MM.1S (cell line): ENCODE measurements around the gene ATP9A.

Experiments
- DNase-seq: peaks from one replicate; pipeline ENCODE4 v3.0.0-alpha.2; 2015
- H2AFZ ChIP-seq: fragments of 300-600 bp; sonication (generic); 2 replicates; pipeline ENCODE4 v1.6.0; 2016; ENCODE audit warnings: antibody characterized with exemption, low read length
- H3F3A ChIP-seq: fragments of 300-600 bp; sonication (generic); 2 replicates; pipeline ENCODE4 v1.6.1; 2016; ENCODE audit warnings: mild to moderate bottlenecking, antibody characterized with exemption, low read length, moderate library complexity, mixed read lengths; ENCODE audit not compliant: insufficient read depth
- H3K27ac ChIP-seq: fragments of 300-600 bp; sonication (generic); 2 replicates; pipeline ENCODE4 v1.5.1; 2016; ENCODE audit warnings: mild to moderate bottlenecking, low read length
- H3K27me3 ChIP-seq: fragments of 300-600 bp; sonication (generic); replicated peaks from 2 replicates; pipeline ENCODE4 v1.6.0; 2016; ENCODE audit warnings: low read length; ENCODE audit not compliant: insufficient read depth
- H3K36me3 ChIP-seq: fragments of 300-600 bp; sonication (generic); replicated peaks from 2 replicates; pipeline ENCODE4 v1.6.1; 2016; ENCODE audit warnings: mild to moderate bottlenecking, low read length, mixed read lengths; ENCODE audit not compliant: insufficient read depth
- H3K4me1 ChIP-seq: fragments of 300-600 bp; sonication (generic); 2 replicates; pipeline ENCODE4 v1.6.1; 2016; ENCODE audit warnings: low read length, mixed read lengths
- H3K4me2 ChIP-seq: fragments of 300-600 bp; sonication (generic); 2 replicates; pipeline ENCODE4 v1.6.0; 2016; ENCODE audit warnings: low read depth, low read length
- H3K4me3 ChIP-seq: fragments of 300-600 bp; sonication (generic); 2 replicates; pipeline ENCODE4 v1.5.1; 2016; ENCODE audit warnings: low read length, mixed read lengths
- H3K79me2 ChIP-seq: fragments of 300-600 bp; sonication (generic); 2 replicates; pipeline ENCODE4 v1.6.1; 2016; ENCODE audit warnings: mixed run types, low read length, mixed read lengths
- H3K9ac ChIP-seq: fragments of 300-600 bp; sonication (generic); 2 replicates; pipeline ENCODE4 v1.6.1; 2016; ENCODE audit warnings: low read length, mixed read lengths
- H3K9me2 ChIP-seq: fragments of 300-600 bp; sonication (generic); replicated peaks from 2 replicates; pipeline ENCODE4 v1.6.1; 2016; ENCODE audit warnings: mild to moderate bottlenecking, low read length, mixed read lengths; ENCODE audit not compliant: insufficient read depth
- H3K9me3 ChIP-seq: fragments of 300-600 bp; sonication (generic); replicated peaks from 2 replicates; pipeline ENCODE4 v1.6.1; 2016; ENCODE audit warnings: mild to moderate bottlenecking, low read length, mixed read lengths; ENCODE audit not compliant: insufficient read depth
- H4K20me1 ChIP-seq: fragments of 300-600 bp; sonication (generic); 2 replicates; pipeline ENCODE4 v1.6.1; 2016; ENCODE audit warnings: mild to moderate bottlenecking, low read length, moderate library complexity, mixed read lengths; ENCODE audit not compliant: insufficient read depth
- CTCF ChIP-seq: fragments of 300-600 bp; sonication (generic); IDR thresholded peaks from 2 replicates; pipeline ENCODE4 v1.5.1; 2016; ENCODE audit warnings: antibody characterized with exemption, low read length, mixed read lengths
- EZH2 ChIP-seq: fragments of 300-600 bp; sonication (generic); optimal IDR thresholded peaks from 2 replicates; pipeline ENCODE3; 2017; ENCODE audit warnings: low read depth, mild to moderate bottlenecking, antibody characterized with exemption, low read length, mixed read lengths
- EZH2phosphoT487 ChIP-seq: fragments of 300-600 bp; sonication (generic); IDR thresholded peaks from 2 replicates; pipeline ENCODE4 v1.6.1; 2018; ENCODE audit warnings: antibody characterized with exemption, low read length

ATP9A gene

GRCh38 chr20:51812861-51813260, 44.7 kb upstream of the ATP9A start:
- H3K79me2 ChIP-seq = no peaks in the 10 kb centered on the region

GRCh38 chr20:51811514-51812128, 43.4 kb upstream of the ATP9A start:
- Histone ChIP-seq H3K4me2 (no peak overlapping the region), H4K20me1 (no peaks in the 10 kb centered on the region), H3K27me3 (no peaks in the 10 kb centered on the region), H3F3A (no peaks in the 10 kb centered on the region), H2AFZ (no peak overlapping the region), H3K9ac (no peak overlapping the region), H3K4me1 (no peaks in the 10 kb centered on the region), H3K9me2 (no peaks in the 10 kb centered on the region), H3K4me3 (no peak overlapping the region), H3K36me3 (no peaks in the 10 kb centered on the region), H3K27ac (no peak overlapping the region), H3K79me2 (no peaks in the 10 kb centered on the region), H3K9me3 (no peaks in the 10 kb centered on the region)
- TF ChIP-seq EZH2phosphoT487 = no peak
- no peak for TF ChIP-seq EZH2
- TF ChIP-seq CTCF = no peak
- no peak for DNase-seq

More at GRCh38 chr20:51812861-51813260, 44.7 kb upstream of the ATP9A start:
- H2AFZ ChIP-seq = no peak overlapping the region
- no peaks in the 10 kb centered on the region for H3K9me2 ChIP-seq
- H3F3A ChIP-seq = no peaks in the 10 kb centered on the region
- H3K27ac ChIP-seq = no peak overlapping the region
- H3K4me3 ChIP-seq = no peak overlapping the region
- no peak overlapping the region for H3K9ac ChIP-seq
- H3K36me3 ChIP-seq = no peaks in the 10 kb centered on the region
- no peaks in the 10 kb centered on the region for H3K4me1 ChIP-seq
- H3K9me3 ChIP-seq = no peaks in the 10 kb centered on the region
- H3K27me3 ChIP-seq = no peaks in the 10 kb centered on the region
- H3K4me2 ChIP-seq = no peak overlapping the region
- no peaks in the 10 kb centered on the region for H4K20me1 ChIP-seq
- DNase-seq = no peak
- no peak for TF ChIP-seq CTCF
- TF ChIP-seq EZH2 = no peak
- TF ChIP-seq EZH2phosphoT487 = no peak

- no peak overlapping the region for H2AFZ ChIP-seq
- H3K4me2 ChIP-seq = no peak overlapping the region
Measured at GRCh38 chr20:51811042-51811355, 42.8 kb upstream of the ATP9A start.

More at GRCh38 chr20:51811042-51811355, 42.8 kb upstream of the ATP9A start:
- H3K4me1 ChIP-seq = no peaks in the 10 kb centered on the region
- no peaks in the 10 kb centered on the region for H4K20me1 ChIP-seq
- no peak for DNase-seq
- TF ChIP-seq CTCF (no peak), EZH2phosphoT487 (no peak), EZH2 (no peak)
- no peaks in the 10 kb centered on the region for H3F3A ChIP-seq
- H3K9me3 ChIP-seq = no peaks in the 10 kb centered on the region
- H3K79me2 ChIP-seq = no peaks in the 10 kb centered on the region
- no peaks in the 10 kb centered on the region for H3K27me3 ChIP-seq
- no peak overlapping the region for H3K4me3 ChIP-seq
- no peaks in the 10 kb centered on the region for H3K36me3 ChIP-seq
- no peak overlapping the region for H3K9ac ChIP-seq
- no peaks in the 10 kb centered on the region for H3K9me2 ChIP-seq
- no peak overlapping the region for H3K27ac ChIP-seq
